HG03135 (cell line): ENCODE measurements around the gene CTCFL.

ENCODE experiments used
- ATAC-seq: cut with Tn5 transposase; IDR thresholded peaks from one replicate; pipeline ENCODE4 v1.9.1; 2021; ENCODE audit warnings: mild to moderate bottlenecking, moderate library complexity; ENCODE audit not compliant: unreplicated experiment

The CTCFL gene

DNA sequence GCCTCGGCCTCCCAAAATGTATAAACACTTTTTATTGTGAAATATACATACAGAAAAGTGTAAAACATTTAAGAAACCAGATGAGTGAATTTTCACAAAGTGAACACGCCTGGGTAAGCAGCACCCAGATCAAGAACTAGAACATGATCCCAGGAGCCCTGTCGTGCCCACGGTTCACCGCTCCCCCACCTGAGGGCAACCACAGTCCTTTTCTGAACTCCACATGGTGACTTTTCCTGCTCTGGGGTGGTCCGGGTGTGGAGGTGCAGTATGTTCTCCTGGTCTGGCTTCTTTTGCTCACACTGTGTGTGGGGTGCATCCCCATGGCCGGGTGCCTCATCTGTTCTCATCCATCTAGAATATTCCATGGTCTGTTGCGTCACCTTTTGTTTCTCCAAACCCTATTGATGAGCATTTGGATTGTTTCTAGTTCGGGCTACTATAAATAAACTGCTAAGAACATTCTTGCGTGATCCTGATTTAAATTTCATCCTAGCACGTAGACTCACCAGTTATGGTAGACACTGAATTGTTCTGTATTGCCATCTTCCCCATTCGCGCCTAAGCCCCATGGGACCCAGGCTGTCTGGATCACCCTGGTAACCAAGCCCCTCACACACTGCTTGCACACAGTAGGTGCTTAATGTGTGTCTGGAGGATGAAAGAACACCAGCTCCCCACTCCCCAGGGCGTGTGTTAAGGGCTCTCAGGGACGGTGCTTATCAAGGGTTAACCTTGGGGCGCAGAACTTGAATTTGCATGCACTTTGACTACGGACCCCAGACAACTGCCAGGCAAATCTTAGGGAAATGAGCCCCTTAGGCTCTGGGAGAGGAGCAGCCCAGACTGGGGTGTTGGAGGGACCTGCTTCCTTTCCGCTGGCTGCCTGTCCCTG lies 56.2 kb downstream of the CTCFL start:
- ATAC-seq = no peak

DNA sequence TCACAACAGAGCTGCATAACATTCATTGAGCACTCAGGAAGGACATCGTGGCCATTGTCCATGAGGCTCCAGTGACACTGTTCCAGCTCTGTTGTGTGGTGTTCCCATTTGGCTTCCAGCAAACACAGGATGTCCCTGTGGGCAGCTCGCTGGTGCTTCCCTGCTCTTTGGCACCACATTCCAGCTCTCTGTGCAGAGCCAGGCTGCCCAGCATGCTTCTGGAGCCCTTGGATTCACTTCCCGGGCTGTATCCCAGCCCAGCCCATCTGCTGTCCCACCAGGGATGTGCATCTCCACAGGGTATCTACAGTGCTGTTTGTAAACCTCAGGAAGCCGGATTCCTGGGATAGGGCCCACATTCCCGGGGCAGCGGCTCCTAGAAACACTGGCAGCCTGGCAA lies 57.2 kb downstream of the CTCFL start:
- no peak for ATAC-seq

DNA sequence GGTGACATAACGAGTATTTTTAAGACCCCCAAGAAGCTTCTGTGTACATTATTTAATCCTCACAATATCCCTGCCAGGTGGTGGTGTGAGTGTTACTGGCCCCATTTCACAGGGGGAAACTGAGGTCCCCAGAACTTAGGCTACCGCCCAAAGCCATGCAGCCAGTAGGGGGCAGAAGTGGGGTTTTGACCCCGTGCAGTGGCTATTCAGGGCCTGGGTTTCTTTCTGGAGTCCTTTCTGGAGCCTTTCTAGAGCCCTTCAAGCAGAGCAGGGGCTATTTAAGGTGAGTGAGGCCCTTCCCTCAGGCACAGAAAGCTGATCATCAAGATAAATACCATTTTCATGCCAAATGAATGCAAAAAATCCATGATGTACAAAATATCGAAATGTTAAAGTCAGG lies 59.0 kb downstream of the CTCFL start:
- no peak for ATAC-seq

DNA sequence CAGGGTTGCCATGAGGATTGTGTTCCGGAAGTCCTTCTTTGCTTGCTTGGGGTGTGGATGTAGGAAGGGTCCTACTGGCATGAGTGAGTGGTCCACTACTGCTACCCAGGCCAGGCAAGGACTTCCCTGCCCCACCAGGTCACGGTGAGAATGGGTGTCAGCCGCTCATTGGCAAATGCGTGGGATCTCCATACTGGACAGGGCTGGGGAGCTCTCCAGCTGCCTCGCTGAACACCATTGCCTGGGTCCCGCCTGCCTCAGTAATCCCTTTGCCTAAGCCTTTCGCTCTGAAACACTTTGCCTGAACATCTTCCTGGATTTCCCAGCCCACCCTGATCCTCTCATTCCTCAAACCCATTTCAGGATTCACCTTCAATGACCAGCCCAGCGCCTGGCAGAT lies 59.5 kb downstream of the CTCFL start:
- ATAC-seq = no peak

DNA sequence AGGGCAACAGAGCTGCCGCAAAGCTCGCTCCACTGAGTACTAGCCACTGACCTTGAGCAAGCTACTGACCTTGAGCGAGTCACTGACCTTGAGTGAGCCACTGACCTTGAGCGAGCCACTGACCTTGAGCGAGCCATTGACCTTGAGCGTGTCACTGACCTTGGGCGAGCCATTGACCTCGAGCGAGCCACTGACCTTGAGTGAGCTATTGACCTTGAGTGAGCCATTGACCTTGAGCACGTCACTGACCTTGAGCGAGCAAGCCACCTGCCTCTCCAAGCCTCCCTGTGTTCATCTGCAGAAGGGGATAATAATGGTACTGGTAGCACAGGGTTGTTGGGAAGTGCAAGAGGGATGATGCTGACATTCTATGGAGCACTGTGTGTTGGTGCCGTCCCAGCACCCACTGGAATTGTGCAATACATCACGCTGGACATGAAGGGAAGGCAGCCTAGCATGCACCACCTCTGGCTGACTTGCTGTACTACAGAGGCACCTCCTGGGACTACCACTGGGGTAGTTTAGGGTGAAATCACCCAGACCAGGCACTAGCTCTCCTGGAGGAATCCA lies 60.2 kb downstream of the CTCFL start:
- no peak for ATAC-seq

DNA sequence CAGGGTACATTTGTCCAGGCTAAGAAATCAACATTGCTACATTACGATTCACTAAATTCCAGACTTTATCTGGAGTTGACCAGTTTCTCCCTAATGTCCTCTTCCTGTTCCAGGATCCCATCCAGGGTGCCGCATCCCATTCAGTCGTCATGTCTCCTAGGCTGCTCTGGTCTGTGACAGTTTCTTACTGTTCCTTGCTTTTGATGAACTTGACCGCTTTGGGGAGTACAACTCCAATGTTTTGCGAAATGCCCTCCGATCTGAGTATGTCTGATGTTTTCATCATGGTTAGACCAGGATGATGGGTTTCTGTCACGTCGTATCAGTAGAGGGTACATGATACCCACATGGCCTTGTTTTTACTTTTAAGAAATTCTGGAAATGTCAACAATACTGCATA lies 62.2 kb downstream of the CTCFL start:
- no peak for ATAC-seq

DNA sequence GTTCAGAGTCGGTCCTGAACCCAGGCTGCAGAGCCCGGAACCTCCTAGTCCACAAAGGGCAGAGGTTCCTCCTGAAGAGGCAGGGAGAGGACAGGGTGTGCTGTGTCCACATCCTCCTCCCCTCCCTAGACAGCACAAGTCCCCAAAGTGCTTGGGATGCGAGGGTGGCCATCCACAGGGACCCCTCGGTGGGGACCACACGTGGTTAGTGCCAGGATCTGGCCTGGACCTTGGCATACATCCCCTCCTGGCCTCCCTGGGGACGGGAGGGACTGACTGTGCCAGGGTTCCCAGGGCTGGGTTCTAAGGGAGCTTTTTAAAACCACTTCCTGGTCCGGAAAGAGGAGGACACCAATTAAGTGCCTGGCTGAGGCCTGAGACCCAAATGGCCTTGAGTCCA lies 63.2 kb downstream of the CTCFL start:
- ATAC-seq = no peak

DNA sequence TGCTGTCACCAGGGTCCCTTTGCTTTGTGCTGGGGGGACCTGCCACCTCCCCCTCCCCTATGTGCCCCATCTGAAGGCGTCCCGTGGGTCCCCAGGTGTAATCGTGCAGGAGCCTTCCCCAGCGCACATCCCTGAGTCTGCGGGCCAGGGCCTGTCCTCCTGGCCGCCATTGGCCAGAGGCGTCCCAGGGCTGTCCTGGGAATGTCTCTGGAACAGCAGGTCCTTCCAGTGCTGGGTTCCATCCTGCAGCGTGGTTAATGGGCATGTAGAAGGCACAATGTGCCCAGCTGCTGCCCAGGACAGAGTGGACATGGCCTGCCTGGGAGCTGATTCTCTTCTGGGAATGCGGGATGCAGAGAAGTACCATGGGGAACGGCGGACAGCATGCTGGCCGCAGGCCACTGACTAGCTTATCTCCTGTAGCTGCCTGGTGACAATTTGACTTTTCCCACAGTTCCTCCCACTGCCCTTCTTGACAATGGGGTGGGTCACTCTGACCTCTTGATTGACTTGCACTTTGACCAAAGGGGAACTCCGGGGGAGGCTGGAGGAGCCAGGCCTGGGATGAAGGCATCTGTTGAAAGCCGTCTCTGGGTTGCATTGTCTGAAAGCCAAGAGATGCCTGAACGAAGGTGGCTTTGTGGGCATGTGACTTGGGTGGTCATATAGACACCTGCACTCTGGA lies 64.0 kb downstream of the CTCFL start:
- no peak for ATAC-seq

DNA sequence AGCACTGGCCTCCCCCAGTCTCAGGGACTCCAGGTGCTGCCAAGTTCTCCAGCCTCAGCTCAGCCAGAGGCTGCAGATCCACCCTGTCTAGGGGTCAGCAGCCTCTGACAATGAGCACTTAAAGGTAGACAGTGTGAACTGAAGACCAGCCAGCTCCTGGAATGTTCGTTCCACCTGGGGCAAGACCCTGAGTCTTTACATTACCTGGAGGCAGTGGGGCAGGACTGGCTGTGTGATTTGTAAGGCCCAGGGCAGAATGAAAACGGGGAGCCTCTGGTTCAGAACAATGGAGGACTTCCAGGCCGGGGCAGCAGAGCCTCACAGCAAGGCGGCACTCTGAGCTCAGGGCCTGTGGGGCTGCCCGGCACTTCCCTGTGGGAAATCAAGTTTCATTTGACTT lies 65.0 kb downstream of the CTCFL start:
- ATAC-seq = no peak

DNA sequence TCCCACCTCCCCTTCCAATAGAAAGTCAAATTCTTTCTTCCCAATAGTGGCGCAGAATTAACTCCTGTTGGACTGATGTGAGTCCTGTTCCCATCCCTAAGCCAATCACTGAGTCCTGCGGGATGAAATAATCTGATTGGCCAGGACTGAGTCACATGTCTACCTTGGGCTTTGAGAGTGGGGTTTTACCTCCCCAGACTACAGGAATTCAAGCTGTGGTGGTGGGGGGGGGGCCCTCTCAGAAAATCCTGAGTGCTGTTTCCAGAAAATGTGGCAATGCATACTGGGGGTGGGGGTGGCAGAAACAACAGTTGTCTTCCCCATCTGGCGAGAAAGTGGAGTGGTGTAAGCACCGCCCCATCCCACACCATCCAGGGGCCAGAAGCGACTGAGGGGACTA lies 65.7 kb downstream of the CTCFL start:
- ATAC-seq = no peak

DNA sequence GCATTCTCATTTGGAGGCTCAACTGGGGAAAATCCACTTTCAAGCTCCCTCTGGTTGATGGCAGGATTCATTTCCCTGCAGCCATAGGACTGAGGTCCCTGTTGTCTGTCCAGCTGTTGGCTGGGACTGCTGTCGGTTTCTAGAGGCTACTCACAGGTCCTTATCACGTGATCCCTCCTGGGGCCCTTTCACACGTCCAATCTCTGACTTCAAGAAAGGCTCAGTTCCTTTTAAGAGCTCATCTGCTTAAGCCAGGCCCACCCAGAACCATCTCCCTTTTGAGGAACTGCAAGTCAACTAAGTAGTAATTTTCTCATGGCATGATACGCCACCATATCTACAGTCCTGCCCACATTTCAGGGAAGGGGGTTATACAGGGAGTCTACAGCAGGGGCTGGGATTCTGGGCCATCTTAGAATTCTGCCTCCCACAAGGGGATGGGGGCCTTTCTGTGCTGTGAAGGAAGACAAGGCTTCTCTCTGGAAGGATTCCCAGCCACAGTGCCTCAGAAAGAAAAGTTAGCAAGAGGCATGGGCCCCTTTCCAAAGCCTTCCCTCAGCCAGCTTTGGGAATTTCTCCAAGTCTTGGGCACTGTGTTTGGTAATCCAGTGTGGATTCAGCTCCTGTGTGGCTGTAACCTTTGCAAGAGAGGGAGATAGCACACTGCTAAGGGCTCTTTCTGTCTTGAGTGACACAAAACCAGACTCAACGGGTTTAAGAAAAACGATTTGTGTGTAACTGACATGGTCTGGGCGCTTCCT lies 66.4 kb downstream of the CTCFL start:
- ATAC-seq = no peak

DNA sequence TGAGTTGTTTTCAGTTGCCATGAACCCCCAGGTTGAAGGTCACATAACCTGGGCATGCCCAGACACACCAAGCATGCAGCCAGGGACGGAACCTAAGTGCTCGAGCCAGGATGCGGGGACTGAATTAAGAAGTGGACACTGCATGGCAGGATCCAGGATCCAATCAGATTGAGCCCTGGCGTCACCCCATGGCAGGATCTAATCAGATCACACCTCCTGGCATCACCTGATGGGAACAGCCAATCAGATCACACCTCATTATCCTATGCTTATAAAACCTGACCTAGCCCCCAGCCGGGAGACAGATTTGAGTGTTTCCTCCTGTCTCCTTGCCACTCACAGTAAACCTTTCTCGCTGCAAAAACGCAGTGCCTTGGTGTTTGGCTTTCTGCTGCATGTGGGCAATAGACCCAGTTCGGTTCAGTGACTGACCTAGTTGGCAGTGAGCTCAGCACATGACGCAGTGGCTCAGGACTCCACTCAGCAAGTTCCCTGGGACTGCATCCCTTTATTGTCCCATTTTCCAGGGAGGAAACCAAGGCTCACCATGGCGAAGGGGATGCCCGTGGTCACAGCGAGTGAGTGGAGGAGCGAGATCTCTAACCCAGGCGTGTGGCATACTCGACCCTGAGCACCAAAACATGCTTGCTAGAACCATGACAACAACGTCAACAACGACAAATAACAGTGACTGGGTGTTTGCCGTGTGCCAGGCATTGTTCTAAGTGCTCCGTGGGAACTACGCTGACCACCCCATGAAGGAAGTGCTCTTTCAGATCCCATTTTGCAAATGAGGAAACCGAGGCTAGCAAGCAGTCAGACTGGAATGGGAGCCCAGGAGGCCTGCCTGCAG lies 67.5 kb downstream of the CTCFL start:
- ATAC-seq = no peak

DNA sequence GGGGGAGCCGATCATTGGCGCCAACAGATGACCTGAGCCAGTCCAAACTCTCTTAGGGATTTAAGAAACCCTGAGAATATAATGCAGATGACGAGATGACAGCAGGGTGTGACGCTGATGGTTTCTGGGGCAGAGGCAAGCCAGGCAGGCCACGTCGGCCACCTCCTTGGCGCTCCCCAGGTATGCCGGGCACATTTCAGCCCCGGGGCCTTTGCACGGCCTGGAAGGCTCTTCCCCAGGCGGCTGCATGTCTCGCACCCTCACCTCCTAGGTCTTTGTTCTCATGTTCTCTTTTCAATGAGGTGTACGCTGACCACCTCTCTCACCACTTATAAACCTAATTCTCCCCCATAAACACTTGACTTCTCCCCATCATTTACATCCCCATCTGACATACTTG lies 68.8 kb downstream of the CTCFL start:
- ATAC-seq = no peak

DNA sequence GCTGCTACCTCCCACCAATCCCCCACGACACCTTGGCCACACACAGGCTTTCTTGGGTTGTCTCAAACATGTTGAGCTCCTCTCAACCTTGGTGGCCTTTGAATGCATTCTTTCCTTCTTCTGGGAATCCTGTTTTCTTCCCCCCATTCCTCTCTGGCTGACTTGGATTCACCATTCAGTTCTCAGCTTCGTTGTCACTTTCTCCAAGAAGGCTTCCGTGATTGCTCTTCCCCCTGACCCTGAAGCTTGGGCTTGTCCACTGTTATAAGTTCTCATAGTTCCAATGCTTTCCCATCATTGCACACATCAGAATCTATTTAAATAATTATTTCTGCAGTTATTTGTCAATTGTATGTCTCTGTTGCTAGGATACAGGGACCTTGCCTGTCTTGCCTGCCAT lies 69.6 kb downstream of the CTCFL start:
- ATAC-seq = no peak

DNA sequence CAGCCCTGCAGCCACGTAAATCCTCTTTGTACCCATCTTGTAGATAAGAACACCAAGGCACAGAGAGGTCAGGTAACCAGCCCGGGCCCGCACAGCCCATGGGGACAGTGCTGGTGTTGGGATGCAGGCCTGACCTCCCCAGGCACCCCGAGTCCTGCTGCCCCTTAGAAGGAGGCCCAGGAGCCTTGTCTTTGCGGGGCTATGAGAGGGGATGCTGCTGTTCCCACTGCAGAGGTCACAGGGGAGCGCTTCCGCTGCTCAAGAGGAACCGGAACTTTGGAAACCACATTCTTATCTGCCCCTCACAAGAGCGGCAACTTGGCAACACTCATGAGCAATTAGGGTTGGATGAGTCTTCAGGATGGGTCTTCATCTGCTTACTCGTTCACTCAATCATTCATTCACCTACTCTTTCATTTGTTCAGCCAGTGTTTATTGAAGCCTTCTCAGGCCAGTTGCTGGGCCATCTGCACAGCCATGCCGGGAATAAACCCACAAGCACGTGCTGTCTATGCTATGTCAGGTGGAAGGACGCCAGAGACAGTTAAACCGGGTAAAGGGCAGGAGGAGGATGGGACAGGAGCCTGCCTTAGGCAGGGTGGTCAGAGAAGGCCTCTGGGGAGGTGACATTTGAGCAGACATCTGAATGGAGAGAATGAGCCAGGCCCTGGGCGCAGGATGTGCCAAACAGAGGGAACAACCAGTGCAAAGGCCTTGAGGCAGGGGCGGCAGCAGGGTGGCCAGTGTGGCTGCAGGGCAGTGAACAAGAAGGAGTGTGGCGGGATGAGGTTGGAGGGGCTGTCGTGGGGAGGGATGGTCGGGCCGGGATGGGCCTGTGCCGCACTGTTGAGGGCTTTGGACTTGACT lies 72.9 kb downstream of the CTCFL start:
- no peak for ATAC-seq

DNA sequence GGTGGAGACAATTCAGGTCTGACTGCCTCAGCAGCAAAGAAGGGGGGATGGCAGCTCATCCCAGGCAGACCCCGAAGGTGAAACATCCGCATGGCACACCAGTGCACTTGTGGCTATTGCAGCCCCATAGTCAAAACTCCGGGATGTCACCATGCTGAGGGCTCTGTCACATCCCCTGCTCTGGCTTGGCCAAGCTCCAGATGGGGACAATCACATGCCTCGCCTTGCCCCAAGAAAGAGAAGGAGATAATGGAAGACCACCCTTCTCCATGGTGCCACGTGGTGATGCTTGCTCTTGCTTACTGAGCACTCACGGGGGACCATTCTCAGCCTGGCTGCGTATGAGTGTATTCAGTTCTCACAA lies 73.5 kb downstream of the CTCFL start:
- no peak for ATAC-seq

DNA sequence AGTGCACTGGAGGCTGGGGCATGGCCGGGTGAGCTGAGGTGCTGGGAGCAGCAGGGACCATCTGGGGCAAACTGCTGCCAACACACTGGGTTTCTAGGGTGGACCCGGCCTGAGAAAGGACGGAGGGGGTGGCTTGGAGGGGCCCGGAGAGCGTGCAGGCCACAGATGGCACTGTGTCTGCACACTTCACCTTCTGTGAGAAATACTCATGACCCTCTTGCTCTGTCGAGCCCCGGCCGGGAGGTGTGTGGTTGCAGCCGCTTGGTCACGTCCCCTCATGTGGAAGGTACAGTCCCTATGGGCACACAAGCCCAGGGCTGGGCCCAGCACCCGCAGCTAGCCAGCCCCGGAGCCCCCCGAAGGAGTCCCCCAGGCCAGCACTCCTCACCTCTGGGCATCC lies 74.0 kb downstream of the CTCFL start:
- ATAC-seq = no peak

DNA sequence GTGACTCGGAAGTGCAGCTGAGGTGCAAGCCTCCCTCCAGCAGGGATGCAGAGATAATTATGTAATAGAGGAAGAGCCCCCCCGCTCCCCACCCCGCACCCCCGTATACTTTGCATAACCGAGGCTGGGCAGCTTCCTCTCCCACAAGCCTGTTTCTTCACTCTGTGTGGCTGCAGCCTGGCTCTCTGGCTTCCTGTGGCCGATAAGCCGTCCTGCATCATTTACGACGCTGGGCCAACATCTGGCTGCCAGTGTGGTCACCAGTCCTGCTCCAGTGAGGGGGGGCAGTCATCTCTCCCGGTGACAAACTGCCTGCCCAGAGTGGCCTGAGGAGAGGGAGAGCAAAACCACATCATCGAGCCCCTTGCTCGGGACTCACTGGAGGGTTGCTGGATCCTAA lies 74.5 kb downstream of the CTCFL start:
- peak; percentile 75 for ATAC-seq
